HEK293 (cell line): ENCODE measurements around the gene FBXL15.

Source experiments
- AEBP2 ChIP-seq: fragments of 450-650 bp; formaldehyde crosslinking; IDR thresholded peaks from 2 replicates; pipeline ENCODE4 v1.5.1; 2016; ENCODE audit warnings: missing biosample characterization, missing genetic modification characterization, borderline replicate concordance
- ELK4 ChIP-seq: IDR thresholded peaks from 2 replicates; pipeline ENCODE4 v1.6.1; 2011; ENCODE audit warnings: mild to moderate bottlenecking, low read depth, low read length, borderline replicate concordance
- OSR2 ChIP-seq: fragments of 450-650 bp; formaldehyde crosslinking; IDR thresholded peaks from 2 replicates; pipeline ENCODE4 v1.5.1; 2016; ENCODE audit warnings: missing biosample characterization, missing genetic modification characterization
- SALL2 ChIP-seq: fragments of 450-650 bp; formaldehyde crosslinking; IDR thresholded peaks from 2 replicates; pipeline ENCODE4 v1.5.0; 2017; ENCODE audit warnings: missing biosample characterization, mild to moderate bottlenecking, missing genetic modification characterization, borderline replicate concordance
- TRIM28 ChIP-seq: IDR thresholded peaks from 2 replicates; pipeline ENCODE4 v1.6.1; 2011; ENCODE audit warnings: low read length, control low read depth, borderline replicate concordance
- ZBTB21 ChIP-seq: fragments of 450-650 bp; formaldehyde crosslinking; IDR thresholded peaks from 2 replicates; pipeline ENCODE4 v1.5.1; 2017; ENCODE audit warnings: missing biosample characterization, missing genetic modification characterization
- ZBTB26 ChIP-seq: fragments of 450-650 bp; formaldehyde crosslinking; optimal IDR thresholded peaks from 2 replicates; pipeline ENCODE3; 2016; ENCODE audit warnings: missing biosample characterization, mild to moderate bottlenecking, missing genetic modification characterization
- ZFP37 ChIP-seq: fragments of 450-650 bp; formaldehyde crosslinking; IDR thresholded peaks from 2 replicates; pipeline ENCODE4 v1.5.1; 2016; ENCODE audit warnings: missing biosample characterization, missing genetic modification characterization
- ZFP41 ChIP-seq: fragments of 450-650 bp; formaldehyde crosslinking; IDR thresholded peaks from 2 replicates; pipeline ENCODE4 v1.5.1; 2016; ENCODE audit warnings: missing biosample characterization, missing genetic modification characterization, borderline replicate concordance
- ZNF132 ChIP-seq: fragments of 450-650 bp; formaldehyde crosslinking; IDR thresholded peaks from 2 replicates; pipeline ENCODE4 v1.5.1; 2017; ENCODE audit warnings: missing biosample characterization, missing genetic modification characterization, borderline replicate concordance
- ZNF148 ChIP-seq: fragments of 450-650 bp; formaldehyde crosslinking; IDR thresholded peaks from 2 replicates; pipeline ENCODE4 v1.5.0; 2017; ENCODE audit warnings: missing biosample characterization, missing genetic modification characterization, borderline replicate concordance
- ZNF155 ChIP-seq: fragments of 450-650 bp; formaldehyde crosslinking; IDR thresholded peaks from 2 replicates; pipeline ENCODE4 v1.5.1; 2016; ENCODE audit warnings: missing biosample characterization, missing genetic modification characterization
- ZNF221 ChIP-seq: fragments of 450-650 bp; formaldehyde crosslinking; IDR thresholded peaks from 2 replicates; pipeline ENCODE4 v1.5.1; 2017; ENCODE audit warnings: missing biosample characterization, missing genetic modification characterization, borderline replicate concordance
- ZNF26 ChIP-seq: fragments of 450-650 bp; formaldehyde crosslinking; IDR thresholded peaks from 2 replicates; pipeline ENCODE4 v1.5.1; 2016; ENCODE audit warnings: missing biosample characterization, missing genetic modification characterization
- ZNF280D ChIP-seq: fragments of 450-650 bp; formaldehyde crosslinking; IDR thresholded peaks from 2 replicates; pipeline ENCODE4 v1.5.1; 2016; ENCODE audit warnings: missing biosample characterization, missing genetic modification characterization
- ZNF350 ChIP-seq: fragments of 450-650 bp; formaldehyde crosslinking; IDR thresholded peaks from 2 replicates; pipeline ENCODE4 v1.5.0; 2017; ENCODE audit warnings: missing biosample characterization, mild to moderate bottlenecking, missing genetic modification characterization
- ZNF391 ChIP-seq: fragments of 450-650 bp; formaldehyde crosslinking; IDR thresholded peaks from 2 replicates; pipeline ENCODE4 v1.5.1; 2016; ENCODE audit warnings: low read depth, missing biosample characterization, missing genetic modification characterization, borderline replicate concordance
- ZNF416 ChIP-seq: fragments of 450-650 bp; formaldehyde crosslinking; IDR thresholded peaks from 2 replicates; pipeline ENCODE4 v1.5.1; 2016; ENCODE audit warnings: missing biosample characterization, missing genetic modification characterization
- ZNF473 ChIP-seq: fragments of 450-650 bp; formaldehyde crosslinking; IDR thresholded peaks from 2 replicates; pipeline ENCODE4 v1.5.1; 2017; ENCODE audit warnings: missing biosample characterization, missing genetic modification characterization
- ZNF561 ChIP-seq: fragments of 450-650 bp; IDR thresholded peaks from 2 replicates; pipeline ENCODE4 v1.5.1; 2018; ENCODE audit warnings: missing biosample characterization, missing genetic modification characterization, borderline replicate concordance
- ZNF580 ChIP-seq: fragments of 450-650 bp; formaldehyde crosslinking; IDR thresholded peaks from 2 replicates; pipeline ENCODE4 v1.5.1; 2016; ENCODE audit warnings: missing biosample characterization, missing genetic modification characterization
- ZNF600 ChIP-seq: fragments of 450-650 bp; formaldehyde crosslinking; IDR thresholded peaks from 2 replicates; pipeline ENCODE4 v1.5.1; 2016; ENCODE audit warnings: missing biosample characterization, missing genetic modification characterization
- ZNF624 ChIP-seq: fragments of 450-650 bp; formaldehyde crosslinking; IDR thresholded peaks from 2 replicates; pipeline ENCODE4 v1.5.1; 2017; ENCODE audit warnings: missing biosample characterization, missing genetic modification characterization
- ZSCAN5A ChIP-seq: fragments of 450-650 bp; formaldehyde crosslinking; IDR thresholded peaks from 2 replicates; pipeline ENCODE4 v1.5.1; 2016; ENCODE audit warnings: missing biosample characterization, missing genetic modification characterization

Gene FBXL15

GRCh38 chr10:102432162-102432950 is 11.7 kb downstream of the FBXL15 start, which contains the start of gene CUEDC2 (continued):
- TF ChIP-seq OSR2 (tag by site-specific recombination) (no peak), ZNF561 (tag by site-specific recombination) (peak; percentile 98), ZNF624 (tag by site-specific recombination) (no peak), ZNF391 (tag by site-specific recombination) (no peak), ZNF155 (tag by site-specific recombination) (no peak), ZFP41 (no peak), ELK4 (no peak), ZNF350 (tag by site-specific recombination) (no peak), ZNF26 (tag by site-specific recombination) (no peak), ZNF416 (tag by site-specific recombination) (no peak), ZNF132 (tag by site-specific recombination) (no peak), ZNF600 (peak; percentile 69; the same call in 1 of the 2 replicates), ZBTB21 (0 out of 2 replicates have a peak, but pooled peaks have one; percentile 18), ZNF473 (no peak), ZBTB26 (tag by site-specific recombination) (peak; percentile 56), ZNF580 (peak; percentile 46; the same call in 1 of the 2 replicates), TRIM28 (peak; percentile 75; the same call in 1 of the 2 replicates), ZNF221 (tag by site-specific recombination) (no peak), ZNF280D (tag by site-specific recombination) (no peak), AEBP2 (no peak), ZNF148 (tag by site-specific recombination) (no peak), ZFP37 (tag by site-specific recombination) (peak; percentile 92), SALL2 (tag by site-specific recombination) (no peak), ZSCAN5A (tag by site-specific recombination) (peak; percentile 78; the same call in 1 of the 2 replicates)
